ENCODE measurements around the gene TSPAN2. TPM values are rescaled to one million over a fixed set of nuclear protein-coding genes. Genes with fewer than 3 reads are reported as not detected.

Gene TSPAN2
- total RNA-seq, 2 donors from 2014 or later = 11.1 to 17.4 TPM

DNA sequence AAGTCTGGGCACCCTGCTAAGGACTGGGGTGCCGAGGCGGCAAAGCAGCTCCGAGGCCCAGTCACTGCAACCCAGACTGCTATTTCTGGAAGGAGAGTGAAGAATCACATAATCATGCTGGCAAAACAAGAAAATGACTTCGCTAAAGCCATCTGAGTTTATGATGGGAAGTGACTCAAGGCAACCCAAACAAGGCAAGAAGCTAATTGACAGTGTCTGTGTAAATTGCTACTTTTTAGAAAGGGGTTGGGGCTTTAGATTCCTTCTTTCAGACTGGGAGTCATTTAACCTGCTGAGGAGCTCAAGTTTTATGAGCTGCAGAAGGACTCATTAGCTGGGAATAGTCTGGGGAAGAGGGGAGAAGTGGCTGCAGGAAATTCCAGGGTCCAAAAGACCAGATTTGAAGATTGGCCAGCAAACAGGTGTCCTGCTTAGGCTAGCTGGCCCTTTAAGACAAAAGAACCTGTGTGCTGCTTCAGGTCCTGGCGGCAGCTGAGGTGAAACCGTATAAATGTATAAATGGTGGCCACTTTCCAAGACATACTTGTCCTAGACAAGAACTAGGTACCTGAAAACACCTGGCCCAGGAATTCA is 31.5 kb downstream of the TSPAN2 start:
- Histone ChIP-seq H3K27ac (no peak overlapping the region), H3K9me3 (no peaks in the 10 kb centered on the region), H3K36me3 (peaks cover 14% of the 10 kb centered on the region), H3K27me3 (no peaks in the 10 kb centered on the region), H3K4me1 (peaks cover 0 to 14% of the 10 kb centered on the region in 2 donors), H3K4me3 (no peak overlapping the region)
- TF ChIP-seq, protein P1, sequence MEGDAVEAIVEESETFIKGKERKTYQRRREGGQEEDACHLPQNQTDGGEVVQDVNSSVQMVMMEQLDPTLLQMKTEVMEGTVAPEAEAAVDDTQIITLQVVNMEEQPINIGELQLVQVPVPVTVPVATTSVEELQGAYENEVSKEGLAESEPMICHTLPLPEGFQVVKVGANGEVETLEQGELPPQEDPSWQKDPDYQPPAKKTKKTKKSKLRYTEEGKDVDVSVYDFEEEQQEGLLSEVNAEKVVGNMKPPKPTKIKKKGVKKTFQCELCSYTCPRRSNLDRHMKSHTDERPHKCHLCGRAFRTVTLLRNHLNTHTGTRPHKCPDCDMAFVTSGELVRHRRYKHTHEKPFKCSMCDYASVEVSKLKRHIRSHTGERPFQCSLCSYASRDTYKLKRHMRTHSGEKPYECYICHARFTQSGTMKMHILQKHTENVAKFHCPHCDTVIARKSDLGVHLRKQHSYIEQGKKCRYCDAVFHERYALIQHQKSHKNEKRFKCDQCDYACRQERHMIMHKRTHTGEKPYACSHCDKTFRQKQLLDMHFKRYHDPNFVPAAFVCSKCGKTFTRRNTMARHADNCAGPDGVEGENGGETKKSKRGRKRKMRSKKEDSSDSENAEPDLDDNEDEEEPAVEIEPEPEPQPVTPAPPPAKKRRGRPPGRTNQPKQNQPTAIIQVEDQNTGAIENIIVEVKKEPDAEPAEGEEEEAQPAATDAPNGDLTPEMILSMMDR (IDR thresholded peaks at IDR 0.05) = no peak
- DNase-seq (ENCODE audit: low spot score) = no peak

DNA sequence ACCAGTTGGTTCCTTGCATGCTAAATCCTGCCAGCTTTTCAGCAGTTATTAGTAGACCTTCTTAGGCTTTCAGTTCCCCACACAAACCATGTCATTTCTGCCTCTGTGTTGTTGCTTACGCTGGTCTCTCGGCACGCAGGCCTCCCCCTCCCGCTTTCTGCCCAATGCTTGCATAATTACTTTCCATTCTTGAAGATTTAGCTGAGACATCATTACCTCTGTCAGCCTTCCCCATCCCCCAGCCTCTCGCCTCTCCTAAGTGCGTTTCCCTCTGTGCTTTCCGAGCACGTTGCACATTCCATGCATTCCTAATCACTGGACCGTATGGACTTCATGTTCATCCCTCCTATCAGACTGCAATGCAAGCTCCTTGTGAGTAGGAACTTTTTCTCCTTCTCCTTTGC is 32.9 kb downstream of the TSPAN2 start:
- TF ChIP-seq, protein P1 (IDR thresholded peaks at IDR 0.05) = no peak
- H3K9me3 ChIP-seq = no peaks in the 10 kb centered on the region
- H3K27ac ChIP-seq = no peak overlapping the region
- H3K36me3 ChIP-seq = peaks cover 14% of the 10 kb centered on the region
- peaks cover 0 to 4% of the 10 kb centered on the region in 2 donors for H3K4me1 ChIP-seq
- H3K4me3 ChIP-seq = no peak overlapping the region
- no peak for DNase-seq (ENCODE audit: low spot score)
- no peaks in the 10 kb centered on the region for H3K27me3 ChIP-seq

DNA sequence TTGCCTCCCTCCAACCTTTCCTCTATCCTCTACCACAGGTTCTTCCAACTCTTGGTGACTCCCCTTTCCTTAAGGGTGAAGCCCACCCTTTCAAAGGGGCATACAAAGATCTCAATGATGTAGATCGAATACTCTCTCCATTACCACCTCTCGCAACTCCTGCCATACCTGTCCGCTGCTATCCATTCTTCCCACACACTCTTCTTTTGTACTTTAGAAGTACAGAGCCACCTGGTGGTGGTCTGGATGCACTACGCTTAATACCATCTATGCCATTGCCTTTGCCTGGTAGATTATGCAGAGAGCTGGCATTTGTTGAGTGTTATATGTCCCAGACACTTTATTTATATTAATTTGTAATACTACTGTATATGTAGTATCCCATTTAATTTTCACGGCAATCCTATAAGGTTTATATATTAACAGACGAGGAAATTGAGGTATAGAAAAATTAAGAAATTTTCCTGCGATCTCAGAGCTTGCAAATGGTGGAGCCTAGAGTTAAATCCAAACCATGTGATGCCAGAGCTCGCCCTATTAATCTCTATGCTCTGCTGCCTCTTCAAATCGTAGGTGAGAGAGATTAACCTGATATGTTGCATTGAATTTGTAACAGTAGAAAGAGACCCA is 36.7 kb downstream of the TSPAN2 start:
- TF ChIP-seq, protein P1 (IDR thresholded peaks at IDR 0.05) = peak; percentile 72 to 81
- no peak overlapping the region for H3K27ac ChIP-seq
- H3K4me1 ChIP-seq = peaks cover 0 to 4% of the 10 kb centered on the region in 2 donors
- no peak overlapping the region for H3K4me3 ChIP-seq
- no peak for DNase-seq (ENCODE audit: low spot score)
- no peaks in the 10 kb centered on the region for H3K27me3 ChIP-seq
- H3K9me3 ChIP-seq = no peaks in the 10 kb centered on the region
- H3K36me3 ChIP-seq = peaks cover 2% of the 10 kb centered on the region

DNA sequence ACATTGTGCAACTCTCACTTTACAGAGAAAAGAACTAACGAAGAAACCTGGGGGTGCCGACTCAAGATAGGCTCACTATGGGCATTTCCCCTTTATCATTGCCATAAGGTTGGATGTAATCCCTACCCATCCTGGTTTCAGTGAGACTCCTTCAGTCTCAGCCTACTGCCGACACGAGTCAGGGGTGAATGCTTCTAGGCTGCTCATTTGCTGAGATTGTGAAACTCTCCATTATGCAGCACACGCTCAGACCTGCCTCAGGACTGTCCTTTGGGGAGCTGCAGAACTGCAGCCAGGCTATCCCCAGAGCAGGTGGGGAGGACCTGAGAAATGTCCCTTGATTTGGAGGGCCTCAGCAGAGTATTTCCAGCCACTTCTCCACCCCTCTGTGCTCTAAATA is 37.5 kb downstream of the TSPAN2 start:
- H3K27me3 ChIP-seq = no peaks in the 10 kb centered on the region
- no peak overlapping the region for H3K27ac ChIP-seq
- H3K36me3 ChIP-seq = no peaks in the 10 kb centered on the region
- DNase-seq (ENCODE audit: low spot score) = no peak
- no peak overlapping the region for H3K4me3 ChIP-seq
- peaks cover 0 to 4% of the 10 kb centered on the region in 2 donors for H3K4me1 ChIP-seq
- TF ChIP-seq, protein P1 (IDR thresholded peaks at IDR 0.05) = no peak
- H3K9me3 ChIP-seq = no peaks in the 10 kb centered on the region

DNA sequence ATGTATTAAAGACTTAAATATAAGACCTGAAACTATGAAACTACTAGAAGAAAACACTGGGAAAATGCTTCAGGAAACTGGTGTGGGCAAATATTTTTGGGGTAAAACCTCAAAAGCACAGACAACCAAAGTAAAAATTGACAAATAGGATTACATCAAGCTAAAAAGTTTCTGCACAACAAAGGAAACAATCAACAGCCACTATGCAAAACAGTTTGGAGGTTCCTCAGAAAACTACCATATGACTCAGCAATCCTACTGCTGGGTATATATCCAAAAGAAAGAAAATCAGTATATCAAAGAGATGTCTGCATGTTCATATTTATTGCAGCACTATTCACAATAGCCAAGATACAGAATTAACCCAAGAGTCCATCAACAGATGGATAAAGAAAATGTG is 42.6 kb downstream of the TSPAN2 start:
- Histone ChIP-seq H3K9me3 (no peaks in the 10 kb centered on the region), H3K27ac (no peak overlapping the region), H3K27me3 (no peaks in the 10 kb centered on the region), H3K4me3 (no peak overlapping the region), H3K4me1 (no peaks in the 10 kb centered on the region), H3K36me3 (no peaks in the 10 kb centered on the region)
- TF ChIP-seq, protein P1 (IDR thresholded peaks at IDR 0.05) = no peak
- no peak for DNase-seq (ENCODE audit: low spot score)
